HT-29 (cell line): ENCODE data around the gene CLDN3. TPM values are rescaled to one million over a fixed set of nuclear protein-coding genes. Genes with fewer than 3 reads are reported as not detected.
A peak's percentile ranks its signal among the peaks of the same experiment; 100 is the strongest.
"Not testable (repeated sequence)": the region's sequence is repeated elsewhere in the genome, so short reads cannot be mapped to it uniquely, and the experiment has no call there.

Source experiments
- DNase-seq: peaks from one replicate; pipeline ENCODE4 v3.0.0-alpha.2; 2015; ENCODE audit warnings: low spot score
- total RNA-seq: library from RNA; depleted of rRNA; stranded (reverse); fragments of >200 nt; shearing (Covaris generic); gene quantifications from 2 replicates; pipeline ENCODE4 v1.2.3, GENCODE V29; 2014; rRNA removed

Gene CLDN3, protein sequence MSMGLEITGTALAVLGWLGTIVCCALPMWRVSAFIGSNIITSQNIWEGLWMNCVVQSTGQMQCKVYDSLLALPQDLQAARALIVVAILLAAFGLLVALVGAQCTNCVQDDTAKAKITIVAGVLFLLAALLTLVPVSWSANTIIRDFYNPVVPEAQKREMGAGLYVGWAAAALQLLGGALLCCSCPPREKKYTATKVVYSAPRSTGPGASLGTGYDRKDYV
- 413 and 446 TPM in 2 replicates for total RNA-seq

- peak; percentile 99 for DNase-seq
These were observed at the start of gene CLDN3 for GRCh38 chr7:73770002-73770859. CLDN3 (minus strand) TSS chr7:73770270; CDS start chr7:73770049, 221 bp downstream.

- no peak for DNase-seq
These were observed 47.1 kb upstream of the CLDN3 start for GRCh38 chr7:73817121-73817520.

GRCh38 chr7:73815436-73815835 is 45.4 kb upstream of the CLDN3 start:
- no peak for DNase-seq

DNA sequence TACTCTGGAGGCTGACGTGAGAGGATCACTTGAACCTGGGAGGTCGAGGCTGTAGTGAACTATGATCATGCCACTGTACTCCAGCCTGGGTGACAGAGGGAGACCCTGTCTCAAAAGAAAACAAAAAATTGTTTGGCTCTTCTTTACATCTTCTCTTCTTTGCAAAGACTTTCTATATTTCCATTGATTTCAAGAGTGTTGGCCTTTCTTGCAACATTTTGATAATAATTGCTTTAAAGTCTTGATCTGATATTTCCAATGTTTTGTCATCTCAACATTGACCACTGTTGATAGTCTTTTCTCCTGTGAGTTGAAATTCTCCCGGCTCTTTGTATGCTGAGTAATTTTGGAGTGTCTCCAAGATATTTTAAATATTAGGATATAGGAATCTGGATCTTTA is 42.9 kb upstream of the CLDN3 start:
- no peak for DNase-seq

DNA sequence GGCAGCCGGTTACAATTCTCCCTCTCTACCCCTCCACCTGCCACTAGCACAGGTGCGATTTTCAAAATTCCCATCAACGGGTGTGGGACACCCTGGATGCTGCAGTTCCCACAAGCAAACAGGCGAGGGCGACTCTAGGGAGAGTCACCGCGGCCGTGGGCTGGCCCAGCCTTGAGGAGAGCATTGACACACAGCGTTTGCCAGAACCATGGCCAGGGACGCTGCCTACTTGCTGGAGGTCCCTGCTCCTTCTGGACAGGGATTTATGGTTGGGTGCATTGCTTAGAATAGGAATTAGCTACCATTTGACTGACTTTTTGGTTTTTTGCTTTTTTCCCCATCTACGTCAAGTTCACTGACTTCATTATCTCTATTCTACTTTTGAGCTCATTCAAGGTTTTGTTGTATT is 41.7 kb upstream of the CLDN3 start:
- peak; percentile 95 for DNase-seq

DNA sequence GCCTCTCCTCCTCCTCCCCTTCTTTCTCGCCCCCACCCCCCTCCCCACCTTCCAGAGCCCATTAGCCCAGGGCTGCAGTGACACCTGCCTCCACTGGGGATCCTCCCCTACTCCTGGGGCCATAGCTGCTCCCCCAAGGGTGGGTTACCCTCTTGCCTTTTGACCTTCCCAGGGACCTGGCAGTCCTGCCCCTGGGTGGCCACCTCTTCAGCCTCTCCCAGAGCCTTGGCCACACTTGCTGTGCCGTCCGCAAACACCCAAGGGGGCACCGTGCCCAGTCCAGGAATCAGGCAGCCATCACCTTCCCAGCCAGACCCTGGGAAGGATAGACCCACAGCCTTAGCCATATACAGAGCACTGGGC is 40.9 kb upstream of the CLDN3 start:
- DNase-seq, result no peak

DNA sequence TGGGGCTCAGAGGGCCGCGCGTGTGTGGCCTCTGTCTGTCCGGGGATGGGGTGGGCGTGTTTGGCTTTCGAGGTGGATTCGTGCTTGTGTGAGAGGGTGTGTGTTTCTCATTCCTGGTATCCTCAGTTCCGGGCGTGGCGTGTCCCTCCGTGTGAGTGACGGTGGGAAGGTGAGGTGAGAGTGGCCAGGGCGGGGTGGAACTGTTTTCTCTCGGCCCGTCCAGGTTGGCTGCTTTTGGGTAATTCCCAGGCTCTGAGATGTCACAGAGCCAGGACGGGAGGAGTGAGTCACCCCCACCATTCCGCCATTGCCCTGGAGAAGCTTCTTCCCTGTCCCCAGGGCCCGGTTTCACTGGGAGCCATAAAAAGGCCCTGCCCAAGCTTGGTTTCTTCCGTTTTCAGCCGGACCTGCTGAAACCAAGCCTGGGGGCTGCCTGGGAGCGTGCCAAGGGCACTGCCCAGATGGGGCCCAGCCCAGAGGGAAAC is 39.4 kb upstream of the CLDN3 start:
- peak; percentile 68 for DNase-seq

DNA sequence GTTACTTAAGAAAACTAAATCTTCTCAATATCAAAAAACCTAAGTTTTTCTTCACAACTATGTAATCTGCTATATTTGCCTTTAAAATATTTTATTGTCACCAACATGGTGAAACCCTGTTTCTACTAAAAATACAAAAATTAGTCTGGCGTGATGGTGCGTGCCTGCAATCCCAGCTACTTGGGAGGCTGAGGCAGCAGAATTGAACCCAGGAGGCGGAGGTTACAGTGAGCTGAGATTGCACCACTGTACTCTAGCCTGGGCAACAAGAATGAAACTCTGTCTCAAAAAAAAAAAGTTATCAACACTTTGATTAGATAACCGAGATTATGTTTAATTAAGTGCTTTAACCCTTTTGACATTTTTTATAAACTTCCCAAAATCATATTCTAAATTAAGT is 32.4 kb upstream of the CLDN3 start:
- DNase-seq, result no peak

DNA sequence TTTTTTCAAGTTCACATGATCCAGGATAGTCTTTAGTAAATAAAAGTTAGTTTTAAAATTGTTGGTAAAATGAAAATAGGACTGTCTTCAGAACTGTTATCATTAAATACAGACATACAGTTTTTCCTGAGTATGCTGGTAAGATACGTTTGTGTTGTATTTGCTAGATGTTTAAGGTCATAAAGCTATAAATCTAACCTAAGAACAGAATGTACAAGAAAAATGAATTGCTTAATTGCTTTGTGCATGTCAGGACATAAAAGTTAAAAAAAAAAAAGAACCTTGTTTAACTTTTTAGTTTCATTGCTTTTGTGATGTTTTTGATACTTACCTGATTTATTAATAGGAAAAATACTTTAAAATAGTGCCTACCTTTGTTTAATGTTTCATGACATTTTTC is 31.5 kb upstream of the CLDN3 start:
- no peak for DNase-seq

GRCh38 chr7:73799282-73800141 is 29.4 kb upstream of the CLDN3 start:
- DNase-seq, result peak; percentile 45

GRCh38 chr7:73797176-73797575 is 27.1 kb upstream of the CLDN3 start:
- not testable (repeated sequence) for DNase-seq

DNA sequence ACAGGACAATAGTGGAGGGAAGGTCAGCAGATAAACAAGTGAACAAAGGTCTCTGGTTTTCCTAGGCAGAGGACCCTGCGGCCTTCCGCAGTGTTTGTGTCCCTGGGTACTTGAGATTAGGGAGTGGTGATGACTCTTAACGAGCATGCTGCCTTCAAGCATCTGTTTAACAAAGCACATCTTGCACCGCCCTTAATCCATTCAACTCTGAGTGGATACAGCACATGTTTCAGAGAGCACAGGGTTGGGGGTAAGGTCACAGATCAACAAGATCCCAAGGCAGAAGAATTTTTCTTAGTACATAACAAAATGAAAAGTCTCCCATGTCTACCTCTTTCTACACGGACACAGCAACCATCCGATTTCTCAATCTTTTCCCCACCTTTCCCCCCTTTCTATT is 26.6 kb upstream of the CLDN3 start:
- DNase-seq, result not testable (repeated sequence)

- DNase-seq, result not testable (repeated sequence)
These were observed 25.1 kb upstream of the CLDN3 start for GRCh38 chr7:73795188-73795587.

- not testable (repeated sequence) for DNase-seq
These were observed 21.2 kb upstream of the CLDN3 start for GRCh38 chr7:73791170-73791690.

- DNase-seq, result no peak
These were observed 19.0 kb upstream of the CLDN3 start for GRCh38 chr7:73789051-73789450.

- not testable (repeated sequence) for DNase-seq
These were observed 17.6 kb upstream of the CLDN3 start for GRCh38 chr7:73787786-73788048.

DNA sequence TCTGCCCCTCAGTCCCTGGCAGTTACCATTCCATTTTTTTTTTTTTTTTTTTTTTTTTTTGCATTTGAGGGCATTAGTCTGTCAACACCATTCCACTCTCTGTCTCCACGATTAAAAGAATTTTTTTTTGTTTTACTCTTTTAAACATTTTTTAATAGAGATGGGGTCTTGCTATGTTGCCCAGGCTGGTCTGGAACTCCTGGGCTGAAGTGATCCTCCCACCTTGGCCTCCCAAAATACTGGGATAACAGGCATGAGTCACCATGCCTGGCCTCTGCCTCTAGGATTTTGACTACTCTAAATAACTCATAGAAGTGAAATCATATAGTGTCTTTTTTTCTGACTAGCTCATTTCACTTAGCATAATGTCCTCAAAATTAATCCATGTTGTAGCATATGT is 16.5 kb upstream of the CLDN3 start:
- DNase-seq, result no peak

GRCh38 chr7:73779517-73779916 is 9.4 kb upstream of the CLDN3 start:
- no peak for DNase-seq

DNA sequence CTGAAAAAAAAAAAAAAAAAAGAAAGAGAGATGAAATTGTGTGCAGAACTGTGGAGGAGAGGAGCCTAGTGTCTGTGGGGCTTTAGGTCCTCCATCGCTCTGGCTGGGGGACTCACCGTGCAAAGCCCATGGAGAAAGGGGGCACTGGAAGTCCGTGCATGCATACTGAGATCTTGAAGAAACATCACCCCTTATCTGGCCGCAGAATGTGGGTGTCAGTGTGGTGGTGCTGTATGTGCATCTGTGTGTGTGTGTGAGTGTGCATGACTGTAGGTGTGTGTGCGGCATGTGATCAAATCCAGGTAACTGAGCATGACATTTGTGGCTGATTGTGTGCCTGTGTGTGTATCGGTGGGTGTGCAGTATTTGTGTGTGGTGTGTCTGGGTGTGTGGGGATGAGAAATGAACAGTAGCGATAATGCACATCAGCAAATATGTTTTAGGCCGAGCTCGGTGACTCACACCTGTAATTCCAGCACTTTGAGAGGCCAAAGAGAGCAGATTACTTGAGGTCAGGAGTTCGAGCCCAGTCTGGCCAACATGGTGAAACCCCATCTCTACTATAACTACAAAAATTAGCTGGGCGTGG is 8.8 kb upstream of the CLDN3 start:
- no peak for DNase-seq

GRCh38 chr7:73774923-73775322 is 4.9 kb upstream of the CLDN3 start:
- no peak for DNase-seq

DNA sequence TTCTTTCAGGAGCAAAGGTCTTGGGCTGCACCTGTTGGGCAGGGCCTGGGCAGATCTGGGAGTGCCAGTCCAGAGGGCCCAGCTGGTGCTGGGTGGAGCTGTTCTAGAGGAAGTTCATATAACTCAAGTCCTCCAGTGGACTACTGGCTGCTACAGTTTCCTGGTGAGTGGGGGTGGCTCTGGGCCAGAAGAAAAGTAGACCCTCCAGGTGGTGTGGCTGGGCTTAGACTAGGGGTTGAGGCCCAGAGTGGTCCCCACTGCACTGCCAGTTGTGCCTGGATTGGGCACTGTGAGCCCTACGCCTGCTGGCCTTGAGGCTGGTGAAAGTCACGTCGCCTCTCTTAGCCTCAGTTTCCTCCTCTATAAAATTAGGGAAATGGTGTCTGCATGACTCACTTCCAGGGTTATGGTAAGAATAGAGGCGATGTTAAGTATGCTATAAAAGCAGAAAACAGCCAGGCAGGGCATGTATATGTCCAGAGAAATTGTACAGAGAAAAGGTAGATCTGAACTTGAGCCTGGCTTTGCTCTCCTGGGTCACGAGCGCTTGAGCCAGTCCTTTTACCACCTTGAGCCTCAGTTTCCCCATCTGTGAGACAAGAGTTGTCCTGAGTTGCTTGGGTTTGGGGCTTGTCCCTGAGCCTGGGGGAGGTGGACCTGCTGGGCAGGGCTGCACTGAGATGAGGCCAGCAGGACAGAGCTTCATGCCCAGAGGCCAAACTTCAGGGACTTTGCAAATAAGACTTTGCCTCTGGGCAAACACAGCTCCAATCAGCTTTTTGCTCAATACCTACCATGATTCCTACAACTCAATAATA is 3.8 kb upstream of the CLDN3 start:
- DNase-seq, result peak; percentile 94
